Stimulated activated CD4-positive, alpha-beta T cell treated with anti-CD3 and anti-CD28 coated beads, Interleukin-1b, Interleukin-23, amount 100 ng/mL, for 4 hours (primary cell): ENCODE measurements around the gene ZHX3.
A peak's percentile ranks its signal among the peaks of the same experiment; 100 is the strongest.

Experiments
- DNase-seq, 2 donors: peaks; one replicate each; pipeline ENCODE4 v3.0.0-alpha.2; 2020; ENCODE audit warnings: low read depth in 2 of 2

ZHX3 gene

GRCh38 chr20:41317546-41318270 is at the start of gene ZHX3:
Gene ZHX3, minus strand, starts transcription at chr20:41317731. Its CDS starts 112,815 bp downstream, at chr20:41204916.
- DNase-seq = peak; percentile 92 to 98

GRCh38 chr20:41367393-41367695 is 49.8 kb upstream of the ZHX3 start:
- DNase-seq = no peak

GRCh38 chr20:41366546-41367392 is 49.2 kb upstream of the ZHX3 start, which contains the start of gene EMILIN3:
Gene EMILIN3, minus strand, starts transcription at chr20:41366818. Its CDS starts 184 bp downstream, at chr20:41366634.
- no peak for DNase-seq

GRCh38 chr20:41365777-41366545 is 48.4 kb upstream of the ZHX3 start:
- no peak for DNase-seq

- no peak for DNase-seq
Observed at GRCh38 chr20:41364967-41365765, 47.6 kb upstream of the ZHX3 start.

- no peak for DNase-seq
Observed at GRCh38 chr20:41364236-41364855, 46.8 kb upstream of the ZHX3 start.

GRCh38 chr20:41363601-41364000 is 46.1 kb upstream of the ZHX3 start:
- no peak for DNase-seq

- no peak for DNase-seq
Observed at GRCh38 chr20:41362748-41363140, 45.2 kb upstream of the ZHX3 start.

GRCh38 chr20:41361757-41362747 is 44.5 kb upstream of the ZHX3 start:
- DNase-seq = no peak

GRCh38 chr20:41360831-41361756 is 43.6 kb upstream of the ZHX3 start:
- no peak for DNase-seq

GRCh38 chr20:41359541-41360011 is 42.0 kb upstream of the ZHX3 start:
- no peak for DNase-seq

GRCh38 chr20:41358717-41359116 is 41.2 kb upstream of the ZHX3 start:
- no peak for DNase-seq

- no peak for DNase-seq
Observed at GRCh38 chr20:41358230-41358629, 40.7 kb upstream of the ZHX3 start.

- DNase-seq = no peak
Observed at GRCh38 chr20:41357424-41358163, 40.1 kb upstream of the ZHX3 start.

- no peak for DNase-seq
Observed at GRCh38 chr20:41356951-41357350, 39.4 kb upstream of the ZHX3 start.

- no peak for DNase-seq
Observed at GRCh38 chr20:41355598-41356203, 38.2 kb upstream of the ZHX3 start.

GRCh38 chr20:41355192-41355591 is 37.7 kb upstream of the ZHX3 start:
- no peak for DNase-seq
